HG03025 (cell line): ENCODE data around the gene ZNF366.

Experiments
- ATAC-seq: cut with Tn5 transposase; IDR thresholded peaks from one replicate; pipeline ENCODE4 v1.9.1; 2021; ENCODE audit warnings: mild to moderate bottlenecking, moderate library complexity; ENCODE audit not compliant: unreplicated experiment, low FRiP score

ZNF366 gene

GRCh38 chr5:72445969-72446368 is 61.2 kb downstream of the ZNF366 start:
- ATAC-seq = no peak

- ATAC-seq = no peak
Measured at GRCh38 chr5:72443883-72444282, 63.3 kb downstream of the ZNF366 start.

GRCh38 chr5:72441862-72442540 is 65.2 kb downstream of the ZNF366 start:
- no peak for ATAC-seq

- ATAC-seq = no peak
Measured at GRCh38 chr5:72441094-72441723, 66.0 kb downstream of the ZNF366 start.

GRCh38 chr5:72440207-72440638 is 67.0 kb downstream of the ZNF366 start:
- no peak for ATAC-seq

- ATAC-seq = no peak
Measured at GRCh38 chr5:72439192-72439591, 68.0 kb downstream of the ZNF366 start.

GRCh38 chr5:72438141-72438540 is 69.1 kb downstream of the ZNF366 start:
- ATAC-seq = no peak

- no peak for ATAC-seq
Measured at GRCh38 chr5:72436796-72437471, 70.3 kb downstream of the ZNF366 start.

- ATAC-seq = no peak
Measured at GRCh38 chr5:72434781-72435437, 72.3 kb downstream of the ZNF366 start.

GRCh38 chr5:72434056-72434780 is 73.0 kb downstream of the ZNF366 start:
- ATAC-seq = no peak

GRCh38 chr5:72433522-72433921 is 73.7 kb downstream of the ZNF366 start:
- no peak for ATAC-seq

GRCh38 chr5:72428669-72429068 is 78.5 kb downstream of the ZNF366 start:
- ATAC-seq = no peak

GRCh38 chr5:72427488-72428437 is 79.4 kb downstream of the ZNF366 start:
- ATAC-seq = no peak

GRCh38 chr5:72427016-72427415 is 80.2 kb downstream of the ZNF366 start:
- ATAC-seq = no peak

- ATAC-seq = no peak
Measured at GRCh38 chr5:72426019-72426418, 81.2 kb downstream of the ZNF366 start.

- no peak for ATAC-seq
Measured at GRCh38 chr5:72418271-72418670, 88.9 kb downstream of the ZNF366 start.

- no peak for ATAC-seq
Measured at GRCh38 chr5:72417333-72418062, 89.7 kb downstream of the ZNF366 start.

- no peak for ATAC-seq
Measured at GRCh38 chr5:72415616-72416325, 91.4 kb downstream of the ZNF366 start.
